Neural crest cell (in vitro differentiated cells): ENCODE data around the gene NONO. TPM values are rescaled to one million over a fixed set of nuclear protein-coding genes. Genes with fewer than 3 reads are reported as not detected.
A peak's percentile ranks its signal among the peaks of the same experiment; 100 is the strongest.

Experiments used
- DNase-seq: peaks from one replicate; pipeline ENCODE4 v3.0.0; 2021; ENCODE audit warnings: low read depth, mixed read lengths, low spot score
- H3K27ac Mint-ChIP-seq: one replicate; pipeline ENCODE4 v1.8.0; 2021; ENCODE audit warnings: mild to moderate bottlenecking, mixed read lengths; ENCODE audit not compliant: unreplicated experiment
- H3K27me3 Mint-ChIP-seq: 2 replicates; pipeline ENCODE4 v1.8.0; 2021; ENCODE audit warnings: low read depth, mild to moderate bottlenecking, mixed read lengths
- H3K36me3 Mint-ChIP-seq: 2 replicates; pipeline ENCODE4 v1.8.0; 2021; ENCODE audit warnings: low read depth, mild to moderate bottlenecking, mixed read lengths
- H3K4me1 Mint-ChIP-seq: 2 replicates; pipeline ENCODE4 v1.8.0; 2021; ENCODE audit warnings: mixed read lengths
- H3K4me3 Mint-ChIP-seq: one replicate; pipeline ENCODE4 v1.8.0; 2021; ENCODE audit warnings: mild to moderate bottlenecking, mixed read lengths
- H3K9me3 Mint-ChIP-seq: 2 replicates; pipeline ENCODE4 v1.8.0; 2021; ENCODE audit warnings: mixed read lengths
- CTCF ChIP-seq: fragments of 200-600 bp; sonication (generic); conservative IDR thresholded peaks from 2 replicates; pipeline ENCODE4 v1.5.0; 2021; ENCODE audit warnings: antibody characterized with exemption, mild to moderate bottlenecking
- long read RNA-seq: library from polyadenylated mRNA; unstranded; transcript quantifications from one replicate; pipeline ENCODE4 v2.0.0, GENCODE V29; 2020
- total RNA-seq: library from RNA; stranded (reverse); gene quantifications from 2 replicates; pipeline ENCODE4 v1.2.1, GENCODE V29; 2021

NONO gene
- 990 and 1,032 TPM in 2 replicates for total RNA-seq
- long read RNA-seq, transcript NONO-202 (11 exons, 2,606 nt), result minor isoform, 86 of 943 reads
- long read RNA-seq, transcript NONO-201 (12 exons, 2,713 nt), result major isoform, 730 of 943 reads
- long read RNA-seq, transcript NONO-203 (13 exons, 1,921 nt), result minor isoform, 28 of 943 reads
- long read RNA-seq, partial matches to known transcripts, result 60 of 943 reads
- long read RNA-seq, other reads (novel, unspliced or antisense), result 39 of 943 reads

GRCh38 chrX:71283403-71284143 lies at the start of gene NONO:
NONO (plus strand) TSS chrX:71283635; CDS start chrX:71290638, 7,003 bp downstream.
- TF ChIP-seq CTCF, result no peak
- Mint-ChIP-seq H3K27ac (peak within 1 kb of the TSS; percentile 98), H3K4me1 (peaks cover 27% of the 10 kb centered on the region), H3K27me3 (peaks cover 3% of the 10 kb centered on the region), H3K4me3 (peak within 1 kb of the TSS; percentile 99), H3K9me3 (peaks cover 11% of the 10 kb centered on the region), H3K36me3 (peaks cover 18% of the 10 kb centered on the region)
- DNase-seq, result peak; percentile 74

GRCh38 chrX:71235482-71235881 lies 48.0 kb upstream of the NONO start:
- Mint-ChIP-seq H3K9me3 (peaks cover 2% of the 10 kb centered on the region), H3K4me1 (no peaks in the 10 kb centered on the region), H3K36me3 (peaks cover 6% of the 10 kb centered on the region), H3K4me3 (no peak overlapping the region), H3K27me3 (no peaks in the 10 kb centered on the region), H3K27ac (peak overlapping the region; percentile 43)
- no peak for TF ChIP-seq CTCF
- no peak for DNase-seq

GRCh38 chrX:71236836-71237235 lies 46.6 kb upstream of the NONO start:
- H3K4me3 Mint-ChIP-seq, result no peak overlapping the region
- no peaks in the 10 kb centered on the region for H3K4me1 Mint-ChIP-seq
- H3K9me3 Mint-ChIP-seq, result peaks cover 2% of the 10 kb centered on the region
- DNase-seq, result no peak
- H3K36me3 Mint-ChIP-seq, result peaks cover 16% of the 10 kb centered on the region
- no peak overlapping the region for H3K27ac Mint-ChIP-seq
- no peak for TF ChIP-seq CTCF
- H3K27me3 Mint-ChIP-seq, result no peaks in the 10 kb centered on the region

- no peaks in the 10 kb centered on the region for H3K4me1 Mint-ChIP-seq
These were observed 43.7 kb upstream of the NONO start for GRCh38 chrX:71239781-71240180.

GRCh38 chrX:71241301-71241700 lies 42.1 kb upstream of the NONO start:
- no peak for DNase-seq
- no peaks in the 10 kb centered on the region for H3K27me3 Mint-ChIP-seq
- no peak overlapping the region for H3K4me3 Mint-ChIP-seq
- peak overlapping the region; percentile 72 for H3K27ac Mint-ChIP-seq
- H3K4me1 Mint-ChIP-seq, result no peaks in the 10 kb centered on the region
- H3K36me3 Mint-ChIP-seq, result peaks cover 30% of the 10 kb centered on the region
- no peak for TF ChIP-seq CTCF
- no peaks in the 10 kb centered on the region for H3K9me3 Mint-ChIP-seq

More at GRCh38 chrX:71239781-71240180, 43.7 kb upstream of the NONO start:
- Mint-ChIP-seq H3K27me3 (no peaks in the 10 kb centered on the region), H3K36me3 (peaks cover 24% of the 10 kb centered on the region), H3K4me3 (no peak overlapping the region), H3K27ac (no peak overlapping the region), H3K9me3 (peaks cover 2% of the 10 kb centered on the region)
- no peak for DNase-seq
- no peak for TF ChIP-seq CTCF
